Kidney epithelial cell (primary cell): ENCODE results near the gene PCNX1. TPM values are rescaled to one million over a fixed set of nuclear protein-coding genes. Genes with fewer than 3 reads are reported as not detected.

Source experiments
- DNase-seq: peaks from one replicate; pipeline ENCODE4 v3.0.0-alpha.2; 2010; ENCODE audit warnings: low read depth
- H3K27me3 ChIP-seq: 2 replicates; pipeline ENCODE4 v1.6.0; 2011; ENCODE audit warnings: low read length; ENCODE audit not compliant: control insufficient read depth, insufficient read depth
- H3K36me3 ChIP-seq: 2 replicates; pipeline ENCODE4 v1.5.1; 2011; ENCODE audit warnings: low read length; ENCODE audit not compliant: control insufficient read depth, insufficient read depth
- H3K4me3 ChIP-seq: 2 replicates; pipeline ENCODE4 v1.5.1; 2011; ENCODE audit warnings: low read depth, mild to moderate bottlenecking, control low read depth, low read length
- CTCF ChIP-seq: IDR thresholded peaks from 2 replicates; pipeline ENCODE4 v1.5.1; 2011; ENCODE audit warnings: mild to moderate bottlenecking, moderate library complexity, low read length, control low read depth, inconsistent platforms; ENCODE audit not compliant: insufficient read depth, poor library complexity, severe bottlenecking
- total RNA-seq: library from RNA; depleted of rRNA; stranded (reverse); fragments of >200 nt; gene quantifications from 2 replicates; pipeline ENCODE4 v1.2.3, GENCODE V29; 2015

Gene PCNX1
- total RNA-seq, 1 donor from 2014 or later: 26.9 TPM

- TF ChIP-seq CTCF: no peak
- no peak for DNase-seq
- Histone ChIP-seq H3K27me3 (no peaks in the 10 kb centered on the region), H3K4me3 (no peak overlapping the region), H3K36me3 (no peaks in the 10 kb centered on the region)
These were observed 19.3 kb upstream of the PCNX1 start for GRCh38 chr14:70887737-70888499.

DNA sequence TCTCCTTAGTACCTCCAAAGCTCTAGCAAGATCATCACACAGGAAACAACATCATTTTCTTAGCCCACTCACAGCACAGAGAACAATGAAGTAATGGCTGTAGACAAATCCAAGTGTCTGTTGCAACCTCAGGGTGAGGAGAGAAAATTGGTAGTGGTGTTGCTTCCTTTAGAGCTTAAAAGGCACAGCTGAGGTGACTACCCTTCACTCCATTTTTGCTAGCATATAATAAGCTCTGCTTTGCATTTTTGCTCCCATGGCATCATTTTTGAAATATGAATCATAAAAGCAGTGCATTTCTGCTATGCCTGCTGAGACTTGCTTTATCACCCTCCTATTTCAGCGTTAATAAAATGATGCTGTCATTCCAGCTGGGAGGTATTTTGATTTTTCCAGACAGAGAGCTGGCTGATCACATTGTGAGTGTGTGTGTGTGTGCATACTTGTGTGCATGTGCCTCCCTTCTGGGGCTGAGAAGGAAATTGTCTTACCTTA, 18.5 kb upstream of the PCNX1 start:
- Histone ChIP-seq H3K4me3 (no peak overlapping the region), H3K36me3 (no peaks in the 10 kb centered on the region)

GRCh38 chr14:70889555-70889954, 17.7 kb upstream of the PCNX1 start:
- no peaks in the 10 kb centered on the region for H3K36me3 ChIP-seq
- H3K27me3 ChIP-seq: no peaks in the 10 kb centered on the region
- no peak for TF ChIP-seq CTCF
- DNase-seq: no peak
- no peak overlapping the region for H3K4me3 ChIP-seq

More for the DNA sequence above, 18.5 kb upstream of the PCNX1 start:
- no peak for TF ChIP-seq CTCF
- no peaks in the 10 kb centered on the region for H3K27me3 ChIP-seq
- no peak for DNase-seq

- no peak for TF ChIP-seq CTCF
These were observed 16.2 kb upstream of the PCNX1 start for GRCh38 chr14:70890826-70891659.

DNA sequence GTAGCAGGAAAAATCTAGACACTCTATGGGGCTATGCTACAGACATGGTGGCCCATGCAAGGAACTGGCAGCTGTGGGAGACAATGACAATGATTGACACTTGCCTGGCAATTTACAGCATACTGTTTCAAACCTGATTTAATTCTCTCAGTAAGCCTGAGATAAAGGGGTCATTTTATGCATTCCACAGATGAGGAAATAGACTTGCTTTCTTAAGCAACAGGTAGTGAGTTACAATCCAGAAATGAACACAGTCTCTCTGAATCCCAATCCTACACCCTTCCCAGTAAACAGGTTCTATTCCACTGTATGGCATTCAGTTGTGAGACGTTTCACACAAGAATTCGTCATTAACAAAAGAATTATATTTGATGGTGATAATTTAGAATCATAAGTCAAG, 15.5 kb upstream of the PCNX1 start:
- no peak for DNase-seq
- Histone ChIP-seq H3K27me3 (no peaks in the 10 kb centered on the region), H3K36me3 (no peaks in the 10 kb centered on the region), H3K4me3 (no peak overlapping the region)
- TF ChIP-seq CTCF: no peak

More at GRCh38 chr14:70890826-70891659, 16.2 kb upstream of the PCNX1 start:
- DNase-seq: no peak
- Histone ChIP-seq H3K4me3 (no peak overlapping the region), H3K27me3 (no peaks in the 10 kb centered on the region), H3K36me3 (no peaks in the 10 kb centered on the region)
